BJ (cell line): ENCODE data around the gene RPL15. TPM values are rescaled to one million over a fixed set of nuclear protein-coding genes. Genes with fewer than 3 reads are reported as not detected.
A peak's percentile ranks its signal among the peaks of the same experiment; 100 is the strongest.
"Not testable (repeated sequence)": the region's sequence is repeated elsewhere in the genome, so short reads cannot be mapped to it uniquely, and the experiment has no call there.

Source experiments
- CTCF ChIA-PET: fragments of 350-600 bp; formaldehyde crosslinking; extraction: SDS; loops from one replicate; lab custom pipeline; 2021; ENCODE audit warnings: antibody characterized with exemption, inconsistent platforms; lab: Yijun Ruan, JAX
- POLR2A ChIA-PET: fragments of 300-600 bp; sonication (Branson Sonifier 250); formaldehyde crosslinking; extraction: SDS; loops from one replicate; lab custom pipeline; 2021; ENCODE audit warnings: antibody characterized with exemption; lab: Charles Lee
- DNase-seq: peaks from one replicate; pipeline ENCODE4 v3.0.0-alpha.2; 2011; ENCODE audit warnings: low read depth
- H3K27me3 ChIP-seq: 2 replicates; pipeline ENCODE4 v1.6.0; 2011; ENCODE audit warnings: low read length; ENCODE audit not compliant: control insufficient read depth, insufficient read depth
- H3K36me3 ChIP-seq: 2 replicates; pipeline ENCODE4 v1.5.1; 2011; ENCODE audit warnings: low read length; ENCODE audit not compliant: control insufficient read depth, insufficient read depth
- H3K4me3 ChIP-seq: 2 replicates; pipeline ENCODE4 v1.5.1; 2011; ENCODE audit warnings: low read depth, mild to moderate bottlenecking, control low read depth, low read length
- polyA minus RNA-seq: library from RNA; depleted of rRNA, polyadenylated mRNA; stranded (reverse); fragments of >200 nt; gene quantifications from 2 replicates; pipeline ENCODE4 v1.2.3, GENCODE V29; 2011; rRNA and poly(A)+ RNA removed
- polyA plus RNA-seq: library from polyadenylated mRNA; depleted of rRNA; stranded (reverse); fragments of >200 nt; gene quantifications from 2 replicates; pipeline ENCODE4 v1.2.3, GENCODE V29; 2011; rRNA removed
- TF ChIP-seq, protein P1 (sequence below): IDR thresholded peaks from 2 replicates; pipeline ENCODE4 v1.5.1; 2011; ENCODE audit warnings: low read depth, mild to moderate bottlenecking, control low read depth, inconsistent platforms, low read length, moderate library complexity; ENCODE audit not compliant: insufficient read depth

The RPL15 gene
- 4,789 and 5,733 TPM in 2 replicates for polyA plus RNA-seq
- 1,245 and 1,979 TPM in 2 replicates for polyA minus RNA-seq

DNA sequence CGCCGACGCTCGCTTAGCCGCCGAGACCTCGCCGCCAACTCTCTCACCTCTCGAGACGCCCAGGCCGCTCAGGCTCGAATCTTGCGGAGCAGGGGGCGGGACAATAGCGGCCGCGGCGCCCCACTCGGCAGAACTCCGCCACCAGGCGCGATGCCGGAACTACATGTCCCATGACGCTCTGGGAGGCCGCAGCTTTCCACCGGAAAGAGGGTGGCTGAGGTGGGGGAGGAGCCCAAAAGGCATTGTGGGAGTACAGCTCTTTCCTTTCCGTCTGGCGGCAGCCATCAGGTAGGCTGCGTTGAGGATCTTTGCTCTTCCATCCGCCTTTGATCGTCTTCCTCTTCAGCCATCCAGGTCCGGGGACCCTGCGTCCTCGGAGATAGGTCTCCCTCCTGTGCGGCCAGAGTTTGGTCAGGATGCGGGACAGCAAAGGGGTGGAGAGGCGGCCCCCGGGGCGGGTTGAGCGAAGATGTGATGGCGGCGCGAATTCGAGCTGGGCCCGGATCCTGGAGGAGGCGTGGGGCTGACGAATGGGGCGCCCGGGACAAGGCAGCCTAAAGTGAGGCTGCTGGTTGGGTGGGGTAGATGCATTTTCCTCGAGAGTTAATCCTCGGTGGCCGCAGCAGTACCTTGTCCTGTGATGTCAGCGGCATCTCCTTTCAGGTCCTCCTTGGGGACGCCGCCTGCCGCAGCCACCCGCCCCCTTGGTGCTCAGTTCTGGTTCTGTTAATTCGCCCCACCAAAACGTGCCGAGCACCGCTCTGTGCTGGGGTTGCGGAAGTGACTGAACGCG, at the start of gene RPL15, which contains the start of gene NKIRAS1:
Gene RPL15, plus strand, starts transcription at position 247 of the 793 bp plus-strand sequence. CDS start 728 bp downstream, outside the sequence.
Gene NKIRAS1, minus strand, starts transcription at position 105 of the 793 bp plus-strand sequence. CDS start 6,086 bp downstream, outside the sequence.
- TF ChIP-seq, protein P1, sequence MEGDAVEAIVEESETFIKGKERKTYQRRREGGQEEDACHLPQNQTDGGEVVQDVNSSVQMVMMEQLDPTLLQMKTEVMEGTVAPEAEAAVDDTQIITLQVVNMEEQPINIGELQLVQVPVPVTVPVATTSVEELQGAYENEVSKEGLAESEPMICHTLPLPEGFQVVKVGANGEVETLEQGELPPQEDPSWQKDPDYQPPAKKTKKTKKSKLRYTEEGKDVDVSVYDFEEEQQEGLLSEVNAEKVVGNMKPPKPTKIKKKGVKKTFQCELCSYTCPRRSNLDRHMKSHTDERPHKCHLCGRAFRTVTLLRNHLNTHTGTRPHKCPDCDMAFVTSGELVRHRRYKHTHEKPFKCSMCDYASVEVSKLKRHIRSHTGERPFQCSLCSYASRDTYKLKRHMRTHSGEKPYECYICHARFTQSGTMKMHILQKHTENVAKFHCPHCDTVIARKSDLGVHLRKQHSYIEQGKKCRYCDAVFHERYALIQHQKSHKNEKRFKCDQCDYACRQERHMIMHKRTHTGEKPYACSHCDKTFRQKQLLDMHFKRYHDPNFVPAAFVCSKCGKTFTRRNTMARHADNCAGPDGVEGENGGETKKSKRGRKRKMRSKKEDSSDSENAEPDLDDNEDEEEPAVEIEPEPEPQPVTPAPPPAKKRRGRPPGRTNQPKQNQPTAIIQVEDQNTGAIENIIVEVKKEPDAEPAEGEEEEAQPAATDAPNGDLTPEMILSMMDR, result peak; percentile 56

DNA sequence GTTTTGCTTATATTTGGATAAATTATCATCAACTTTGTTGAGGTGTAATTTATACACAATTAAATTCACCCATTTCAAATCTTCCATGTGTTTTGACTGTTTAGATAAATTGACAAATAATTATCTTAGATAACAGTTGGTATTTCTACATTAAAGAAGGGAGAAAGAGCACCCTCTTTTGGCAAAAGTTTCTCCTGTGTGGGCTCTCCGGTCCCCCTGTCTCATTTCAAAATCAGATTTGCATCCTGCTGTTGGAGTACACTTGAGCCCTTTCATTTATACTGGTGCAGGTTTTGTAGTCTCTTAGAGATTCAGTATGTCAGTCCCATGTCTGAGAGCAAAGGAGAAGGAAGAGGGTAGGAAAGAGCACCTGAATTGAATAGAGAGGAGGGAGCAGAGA, 49.5 kb upstream of the RPL15 start:
- H3K27me3 ChIP-seq, result no peaks in the 10 kb centered on the region
- DNase-seq, result no peak
- H3K4me3 ChIP-seq, result no peak overlapping the region
- ChIA-PET POLR2A (no interaction called here), CTCF (interaction anchor here (1.9 kb wide), 1 partner anchor 9 kb away, joined by 4 read pairs; no protein-coding TSS in a partner anchor)
- TF ChIP-seq, protein P1, result no peak
- H3K36me3 ChIP-seq, result no peaks in the 10 kb centered on the region; the same call in 1 of the 2 replicates

More for the DNA sequence above, at the start of gene RPL15, which contains the start of gene NKIRAS1:
- Histone ChIP-seq H3K36me3 (peaks cover 10% of the 10 kb centered on the region), H3K4me3 (peak within 1 kb of the TSS; percentile 100), H3K27me3 (no peaks in the 10 kb centered on the region)
- CTCF ChIA-PET, result interaction anchor here (0.8 to 1.4 kb wide), 5 partner anchors 8 to 767 kb away, joined by 3 to 4 read pairs (median 4); no protein-coding TSS in a partner anchor
- POLR2A ChIA-PET, result interaction anchor here (0.6 to 0.9 kb wide), 7 partner anchors 29 to 572 kb away, joined by 3 to 5 read pairs (median 4); no protein-coding TSS in a partner anchor
- peak; percentile 80 for DNase-seq

DNA sequence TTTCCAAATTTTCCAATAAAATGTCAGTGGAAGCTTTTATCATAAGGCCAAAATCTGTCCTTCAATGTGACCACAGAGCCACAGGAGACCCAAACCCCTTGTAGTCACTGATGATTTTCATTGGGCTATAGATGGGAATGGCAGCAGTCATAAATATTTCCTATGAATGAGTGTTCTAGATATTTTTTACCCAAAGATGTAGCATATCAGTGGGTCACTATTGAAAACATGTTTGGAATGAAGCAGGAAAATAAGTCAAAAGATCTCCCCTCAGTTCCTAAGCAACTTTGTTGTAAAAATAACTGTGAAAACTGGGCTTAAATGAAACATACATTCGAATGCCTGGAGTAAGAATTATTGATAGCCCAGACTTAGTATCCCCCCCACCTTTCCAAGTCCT, 49.1 kb upstream of the RPL15 start:
- Histone ChIP-seq H3K4me3 (no peak overlapping the region), H3K36me3 (no peaks in the 10 kb centered on the region; the same call in 1 of the 2 replicates), H3K27me3 (no peaks in the 10 kb centered on the region)
- TF ChIP-seq, protein P1, result no peak
- POLR2A ChIA-PET, result no interaction called here
- no peak for DNase-seq
- CTCF ChIA-PET, result interaction anchor here (1.9 kb wide), 1 partner anchor 10 kb away, joined by 4 read pairs; no protein-coding TSS in a partner anchor

DNA sequence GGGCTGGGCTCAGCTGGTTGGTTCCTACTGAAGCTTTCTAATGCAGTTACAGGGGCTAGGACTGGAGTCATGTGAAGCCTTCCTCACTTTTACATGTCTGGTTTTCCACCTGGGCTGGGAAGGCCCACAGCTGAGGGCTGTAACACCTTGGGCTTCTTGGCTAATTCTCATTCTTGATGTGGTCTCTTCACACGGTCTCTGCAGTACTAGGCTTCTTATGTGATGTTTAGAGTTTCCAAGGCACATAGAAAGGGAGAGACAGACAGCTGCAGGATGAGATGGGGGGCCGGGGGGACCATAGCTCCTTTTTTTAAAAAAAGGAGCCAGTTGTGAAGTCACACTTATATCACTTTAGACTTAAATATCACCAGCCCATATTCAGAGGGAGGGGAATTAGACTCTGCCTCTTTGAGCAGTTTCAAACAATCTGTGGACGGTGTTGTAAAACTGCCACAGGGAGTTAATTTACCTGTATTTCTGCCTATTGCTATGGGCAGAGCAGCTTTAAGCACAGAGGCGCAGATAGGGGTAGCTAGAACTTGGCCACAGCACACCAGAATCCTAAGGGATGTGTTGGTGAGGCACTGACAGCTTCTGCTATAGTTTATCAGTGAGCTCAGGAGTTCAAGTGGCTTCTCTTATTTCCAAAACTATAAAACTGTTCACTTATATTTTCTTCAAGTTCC, 46.8 kb upstream of the RPL15 start:
- no peaks in the 10 kb centered on the region for H3K27me3 ChIP-seq
- POLR2A ChIA-PET, result interaction anchor here (0.6 kb wide), 1 partner anchor 359 kb away, joined by 3 read pairs; no protein-coding TSS in a partner anchor
- no peak for DNase-seq
- TF ChIP-seq, protein P1, result no peak
- CTCF ChIA-PET, result interaction anchor here (1.0 to 1.3 kb wide), 4 partner anchors 11 to 24 kb away, joined by 3 to 4 read pairs (median 4); no protein-coding TSS in a partner anchor
- no peaks in the 10 kb centered on the region; the same call in 1 of the 2 replicates for H3K36me3 ChIP-seq
- no peak overlapping the region for H3K4me3 ChIP-seq

DNA sequence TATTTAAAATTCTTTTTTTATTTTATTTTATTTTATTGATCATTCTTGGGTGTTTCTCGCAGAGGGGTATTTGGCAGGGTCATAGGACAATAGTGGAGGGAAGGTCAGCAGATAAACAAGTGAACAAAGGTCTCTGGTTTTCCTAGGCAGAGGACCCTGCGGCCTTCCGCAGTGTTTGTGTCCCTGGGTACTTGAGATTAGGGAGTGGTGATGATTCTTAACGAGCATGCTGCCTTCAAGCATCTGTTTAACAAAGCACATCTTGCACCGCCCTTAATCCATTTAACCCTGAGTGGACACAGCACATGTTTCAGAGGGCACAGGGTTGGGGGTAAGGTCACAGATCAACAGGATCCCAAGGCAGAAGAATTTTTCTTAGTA, 46.3 kb upstream of the RPL15 start:
- H3K4me3 ChIP-seq, POLR2A ChIA-PET, DNase-seq, H3K36me3 ChIP-seq, H3K27me3 ChIP-seq: not testable (repeated sequence)
- CTCF ChIA-PET, result interaction anchor here (1.0 to 1.3 kb wide), 3 partner anchors 11 to 25 kb away, joined by 3 to 4 read pairs (median 4); no protein-coding TSS in a partner anchor

DNA sequence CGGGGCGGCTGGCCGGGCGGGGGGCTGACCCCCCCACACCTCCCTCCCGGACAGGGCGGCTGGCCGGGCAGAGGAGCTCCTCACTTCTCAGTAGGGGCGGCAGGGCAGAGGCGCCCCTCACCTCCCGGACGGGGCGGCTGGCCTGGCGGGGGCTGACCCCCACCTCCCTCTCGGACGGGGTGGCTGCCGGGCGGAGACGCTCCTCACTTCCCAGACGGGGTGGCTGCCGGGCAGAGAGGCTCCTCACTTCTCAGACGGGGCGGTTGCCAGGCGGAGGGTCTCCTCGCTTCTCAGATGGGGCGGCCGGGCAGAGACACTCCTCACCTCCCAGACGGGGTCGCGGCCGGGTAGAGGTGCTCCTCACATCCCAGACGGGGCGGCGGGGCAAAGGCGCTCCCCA, 45.6 kb upstream of the RPL15 start:
- H3K27me3 ChIP-seq, H3K36me3 ChIP-seq, POLR2A ChIA-PET, DNase-seq, CTCF ChIA-PET, H3K4me3 ChIP-seq: not testable (repeated sequence)
